SK-N-SH (cell line): ENCODE data around the gene SPDYA. TPM values are rescaled to one million over a fixed set of nuclear protein-coding genes. Genes with fewer than 3 reads are reported as not detected.

Experiments used
- CTCF ChIA-PET: fragments of 300-600, 350-600 bp; formaldehyde crosslinking; extraction: SDS; loops from one replicate; lab custom pipeline; 2021; lab: Yijun Ruan, JAX
- POLR2A ChIA-PET: fragments of 350-600 bp; sonication (Branson Sonifier 250); formaldehyde crosslinking; extraction: SDS; loops from one replicate; lab custom pipeline; 2020; ENCODE audit warnings: antibody characterized with exemption, inconsistent platforms; lab: Yijun Ruan, JAX
- DNase-seq: peaks from one replicate; pipeline ENCODE4 v3.0.0; 2012
- H2AFZ ChIP-seq: fragments of 200-600 bp; sonication (generic); 2 replicates; pipeline ENCODE4 v1.8.1; 2016; ENCODE audit warnings: antibody characterized with exemption, mild to moderate bottlenecking, low read depth
- H3F3A ChIP-seq: fragments of 200-600 bp; sonication (generic); replicated peaks from 2 replicates; pipeline ENCODE3; 2016; ENCODE audit warnings: antibody characterized with exemption, mild to moderate bottlenecking; ENCODE audit not compliant: insufficient read depth
- H3K27ac ChIP-seq, 2 experiments: fragments of 200-500 bp in 1 of 2; fragments of 200-600 bp in 1 of 2; sonication (Bioruptor generic) in 1 of 2; sonication (generic), shearing (Covaris generic) in 1 of 2; 2 replicates each; pipeline versions ENCODE4 v1.5.1 to v1.6.1; 2014 to 2016; ENCODE audit warnings: low read depth in 2 of 2, inconsistent platforms in 1 of 2, low read length in 1 of 2, mild to moderate bottlenecking in 1 of 2, mixed read lengths in 1 of 2
- H3K27me3 ChIP-seq: fragments of 200-600 bp; sonication (generic), shearing (Covaris generic); 2 replicates; pipeline ENCODE4 v1.6.1; 2016; ENCODE audit warnings: mixed run types; ENCODE audit not compliant: insufficient read depth
- H3K36me3 ChIP-seq, 2 experiments: fragments of 200-500 bp in 1 of 2; fragments of 200-600 bp in 1 of 2; sonication (Bioruptor generic) in 1 of 2; sonication (generic) in 1 of 2; replicated peaks in 1 of 2; 2 replicates each; pipeline versions ENCODE3 to v1.5.1; 2014 to 2016; ENCODE audit warnings: low read length in 1 of 2, mild to moderate bottlenecking in 1 of 2; ENCODE audit not compliant: insufficient read depth in 2 of 2, control insufficient read depth in 1 of 2
- H3K4me1 ChIP-seq, 2 experiments: fragments of 200-500 bp in 1 of 2; fragments of 200-600 bp in 1 of 2; sonication (Bioruptor generic) in 1 of 2; sonication (generic), shearing (Covaris generic) in 1 of 2; 2 replicates each; pipeline versions ENCODE4 v1.5.1 to v1.6.1; 2014 to 2016; ENCODE audit warnings: low read depth in 1 of 2, low read length in 1 of 2, mixed run types in 1 of 2; ENCODE audit not compliant: insufficient read depth in 2 of 2, control insufficient read depth in 1 of 2
- H3K4me2 ChIP-seq: fragments of 200-600 bp; sonication (generic), shearing (Covaris generic); 2 replicates; pipeline ENCODE4 v1.6.1; 2017; ENCODE audit warnings: mixed run types
- H3K4me3 ChIP-seq, 2 experiments: fragments of 200-500 bp in 1 of 2; fragments of 200-600 bp in 1 of 2; sonication (Bioruptor generic) in 1 of 2; sonication (generic), shearing (Covaris generic) in 1 of 2; 2 replicates each; pipeline versions ENCODE4 v1.5.1 to v1.8.1; 2014 to 2016; ENCODE audit warnings: low read depth in 2 of 2, inconsistent platforms in 1 of 2, low read length in 1 of 2, mild to moderate bottlenecking in 1 of 2, mixed read lengths in 1 of 2, moderate library complexity in 1 of 2
- H3K79me2 ChIP-seq: fragments of 200-600 bp; sonication (generic); 2 replicates; pipeline ENCODE4 v1.8.1; 2017; ENCODE audit warnings: mild to moderate bottlenecking; ENCODE audit not compliant: insufficient read depth
- H3K9ac ChIP-seq: fragments of 200-600 bp; sonication (generic); 2 replicates; pipeline ENCODE4 v1.6.1; 2017; ENCODE audit warnings: mixed run types
- H3K9me2 ChIP-seq: fragments of 200-600 bp; sonication (generic); 2 replicates; pipeline ENCODE4 v1.6.1; 2017; ENCODE audit warnings: mixed run types
- H3K9me3 ChIP-seq: fragments of 200-600 bp; sonication (generic); 2 replicates; pipeline ENCODE4 v1.6.1; 2017; ENCODE audit warnings: mixed run types, mild to moderate bottlenecking, moderate library complexity
- H4K20me1 ChIP-seq: fragments of 200-600 bp; sonication (generic); 2 replicates; pipeline ENCODE4 v1.6.1; 2017; ENCODE audit warnings: mild to moderate bottlenecking, mixed run types; ENCODE audit not compliant: insufficient read depth
- CHD2 ChIP-seq: fragments of 150-350 bp; IDR thresholded peaks from 2 replicates; pipeline ENCODE4 v1.6.1; 2018; ENCODE audit warnings: low read length; ENCODE audit not compliant: partially characterized antibody
- EZH2phosphoT487 ChIP-seq: fragments of 200-600 bp; sonication (generic); IDR thresholded peaks from 2 replicates; pipeline ENCODE4 v1.6.1; 2017; ENCODE audit warnings: low read depth, mixed run types, mild to moderate bottlenecking, antibody characterized with exemption, moderate library complexity, borderline replicate concordance
- FOSL2 ChIP-seq: IDR thresholded peaks from 2 replicates; pipeline ENCODE4 v1.4.0; 2012; ENCODE audit warnings: low read depth, mild to moderate bottlenecking, moderate library complexity, borderline replicate concordance
- MXI1 ChIP-seq: IDR thresholded peaks from 2 replicates; pipeline ENCODE4 v1.6.1; 2012; ENCODE audit warnings: mild to moderate bottlenecking, low read depth, low read length, improper control_type of control experiment
- RAD21 ChIP-seq: IDR thresholded peaks from 2 replicates; pipeline ENCODE4 v1.6.1; 2012; ENCODE audit warnings: mild to moderate bottlenecking, low read length
- SIN3A ChIP-seq: IDR thresholded peaks from 2 replicates; pipeline ENCODE4 v1.6.1; 2012; ENCODE audit warnings: low read depth, mild to moderate bottlenecking, low read length, moderate library complexity, borderline replicate concordance
- SMC3 ChIP-seq: IDR thresholded peaks from 2 replicates; pipeline ENCODE4 v1.6.1; 2012; ENCODE audit warnings: low read depth, low read length, improper control_type of control experiment
- WGBS: methylation state at CpG from one replicate; pipeline ENCODE4 v1.1.6; 2017; ENCODE audit warnings: low lambda C conversion rate; 5-methylcytosine and 5-hydroxymethylcytosine counted together
- polyA plus RNA-seq, 3 experiments: library from polyadenylated mRNA; depleted of rRNA; stranded (reverse); fragments of >200 nt; gene quantifications; 2 replicates each; pipeline ENCODE4 v1.2.3, GENCODE V29; 2012
- TF ChIP-seq, protein P1 (sequence below): IDR thresholded peaks from 2 replicates; pipeline ENCODE4 v1.4.0; 2012; ENCODE audit warnings: low read depth

Gene SPDYA
- polyA plus RNA-seq, 1 of the 3 experiments (the other 2 are of a cell fraction): not detected

GRCh38 chr2:28896906-28897305, 86.3 kb downstream of the SPDYA start:
- H3K4me1 ChIP-seq: peaks cover 20 to 32% of the 10 kb centered on the region in 2 experiments; a peak in 3 of 4 replicates
- H3K4me3 ChIP-seq: peak overlapping the region; percentile 10 to 88; a peak in 3 of 4 replicates
- no peaks in the 10 kb centered on the region for H3K9me3 ChIP-seq
- peaks cover 3% of the 10 kb centered on the region for H3F3A ChIP-seq
- no peak for TF ChIP-seq SMC3
- TF ChIP-seq EZH2phosphoT487: no peak
- 0 out of 2 replicates have a peak, but pooled peaks have one; percentile 43 for TF ChIP-seq SIN3A
- TF ChIP-seq FOSL2: peak; percentile 34; the same call in 1 of the 2 replicates
- no peak for TF ChIP-seq CHD2
- TF ChIP-seq, protein P1, sequence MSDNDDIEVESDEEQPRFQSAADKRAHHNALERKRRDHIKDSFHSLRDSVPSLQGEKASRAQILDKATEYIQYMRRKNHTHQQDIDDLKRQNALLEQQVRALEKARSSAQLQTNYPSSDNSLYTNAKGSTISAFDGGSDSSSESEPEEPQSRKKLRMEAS: no peak
- TF ChIP-seq, all 33 proteins: peak for 2
- Histone ChIP-seq H3K27ac (no peak overlapping the region), H4K20me1 (peaks cover 69% of the 10 kb centered on the region), H3K79me2 (peaks cover 75% of the 10 kb centered on the region), H2AFZ (no peak overlapping the region), H3K9me2 (no peaks in the 10 kb centered on the region), H3K36me3 (peaks cover under 1 to 13% of the 10 kb centered on the region in 2 experiments), H3K27me3 (no peaks in the 10 kb centered on the region), H3K9ac (no peak overlapping the region), H3K4me2 (peak overlapping the region; percentile 88)
- ChIA-PET CTCF (interaction anchor here (0.9 to 2.2 kb wide), 6 partner anchors 8 to 323 kb away, joined by 3 to 6 read pairs (median 3); no protein-coding TSS in a partner anchor), POLR2A (interaction anchor here (0.6 to 1.6 kb wide), 2 partner anchors 8 to 27 kb away, joined by 3 to 6 read pairs; partner anchors contain the start of gene TRMT61B)
- no peak for DNase-seq
- 11% methylated on average over 2 of the region's 2 CpGs for WGBS

GRCh38 chr2:28898048-28898447, 87.4 kb downstream of the SPDYA start:
- no peak overlapping the region; a peak in 1 of 4 replicates for H3K27ac ChIP-seq
- no peak for DNase-seq
- ChIA-PET CTCF (no interaction called here), POLR2A (no interaction called here)
- no peak for TF ChIP-seq RAD21
- peak; percentile 78 for TF ChIP-seq MXI1
- peaks cover 80% of the 10 kb centered on the region for H4K20me1 ChIP-seq
- WGBS: 70% methylated on average over 1 of the region's 1 CpG
- peaks cover 3% of the 10 kb centered on the region for H3F3A ChIP-seq
- H3K9me2 ChIP-seq: no peaks in the 10 kb centered on the region
- H3K4me2 ChIP-seq: peak overlapping the region; percentile 88; the same call in 1 of the 2 replicates
- peaks cover 12 to 24% of the 10 kb centered on the region in 2 experiments for H3K36me3 ChIP-seq
- no peak overlapping the region for H2AFZ ChIP-seq
- peaks cover 86% of the 10 kb centered on the region for H3K79me2 ChIP-seq
- peaks cover 20 to 32% of the 10 kb centered on the region in 2 experiments; a peak in 3 of 4 replicates for H3K4me1 ChIP-seq
- H3K9ac ChIP-seq: no peak overlapping the region
- no peaks in the 10 kb centered on the region for H3K27me3 ChIP-seq
- no peak overlapping the region for H3K4me3 ChIP-seq
- no peaks in the 10 kb centered on the region for H3K9me3 ChIP-seq

Other genes with a start within 250 kb of the SPDYA start
- gene PPP1CB, start 59.0 kb upstream of the SPDYA start, polyA plus RNA-seq (2012; rRNA removed): 21.7 and 24.7 TPM in 2 replicates
- gene TRMT61B, start 59.5 kb downstream of the SPDYA start, polyA plus RNA-seq (2012; rRNA removed): 11.0 and 11.4 TPM in 2 replicates
- gene WDR43, start 83.8 kb downstream of the SPDYA start, polyA plus RNA-seq (2012; rRNA removed): 35.1 and 48.5 TPM in 2 replicates
- gene TOGARAM2, start 170.5 kb downstream of the SPDYA start, polyA plus RNA-seq (2012; rRNA removed): 0.10 and 0.69 TPM in 2 replicates